Aorta (tissue), 5 donors: ENCODE data around the gene RHOT2. TPM values are rescaled to one million over a fixed set of nuclear protein-coding genes. Genes with fewer than 3 reads are reported as not detected.

Experiments used
- ATAC-seq: fragments of 200-7000 bp; cut with Tn5 transposase; one replicate; pipeline ENCODE4 v1.9.1; 2022; ENCODE audit warnings: moderate library complexity; ENCODE audit not compliant: low FRiP score
- DNase-seq, 2 donors: peaks; one replicate each; pipeline ENCODE4 v3.0.0-alpha.2; 2020
- H3K27ac ChIP-seq, 2 donors: one replicate each; pipeline ENCODE4 v1.5.1; 2013; ENCODE audit warnings: low read length in 2 of 2, mild to moderate bottlenecking in 2 of 2, moderate library complexity in 2 of 2, control low read depth in 1 of 2, inconsistent platforms in 1 of 2, low read depth in 1 of 2
- H3K27me3 ChIP-seq, 2 donors: one replicate each; pipeline ENCODE4 v1.6.1; 2013; ENCODE audit warnings: control low read depth in 1 of 2, low read length in 1 of 2, mild to moderate bottlenecking in 1 of 2, moderate library complexity in 1 of 2; ENCODE audit not compliant: insufficient read depth in 2 of 2, control insufficient read depth in 1 of 2
- H3K36me3 ChIP-seq, 2 donors: one replicate each; pipeline ENCODE4 v1.6.1; 2013; ENCODE audit warnings: control low read depth in 1 of 2, low read length in 1 of 2, mild to moderate bottlenecking in 1 of 2; ENCODE audit not compliant: insufficient read depth in 2 of 2, control insufficient read depth in 1 of 2
- H3K4me1 ChIP-seq, 2 donors: one replicate each; pipeline ENCODE4 v1.6.1; 2013; ENCODE audit warnings: low read length in 2 of 2, control low read depth in 1 of 2, mild to moderate bottlenecking in 1 of 2, moderate library complexity in 1 of 2; ENCODE audit not compliant: insufficient read depth in 2 of 2, control insufficient read depth in 1 of 2
- H3K4me3 ChIP-seq, 2 donors: one replicate each; pipeline ENCODE4 v1.5.1; 2013; ENCODE audit warnings: low read length in 2 of 2, control low read depth in 1 of 2, mild to moderate bottlenecking in 1 of 2
- H3K9me3 ChIP-seq: one replicate; pipeline ENCODE4 v1.6.1; 2013; ENCODE audit warnings: mild to moderate bottlenecking, low read length; ENCODE audit not compliant: control insufficient read depth
- WGBS, 2 donors: extraction: QIAGEN DNeasy Blood & Tissue Kit; methylation state at CpG; one replicate each; pipeline ENCODE4 v1.1.7; 2013; 5-methylcytosine and 5-hydroxymethylcytosine counted together
- intact Hi-C, 2 donors: fragments of 100-400 bp; cut with DNase I; formaldehyde crosslinking; loops; one replicate each; pipeline versions ENCODE4 v1.14.2 to v1.15.0; 2022
- polyA plus RNA-seq, 2 donors: library from polyadenylated mRNA; stranded (reverse); fragments of 200-250 nt; gene quantifications; one replicate each; pipeline ENCODE4 v1.2.3, GENCODE V29; 2013
- total RNA-seq, 2 donors: library from RNA; stranded (reverse); fragmentation: NEBNext Ultra II Directional; extraction: Animal tissue kit (Norgen Biotek cat#: 25700); gene quantifications; one replicate each; pipeline ENCODE4 v1.2.1, GENCODE V29; 2021
- donor health status: healthy with polysubstance abuse.
- donor health status: Bipolar disorder and iron deficiency.
- donor health status: DM: no; HTN: no; CAD: no.
- donor health status: DM: no; HTN: no; CAD: no.
- donor health status: DM: yes; HTN: yes; CAD: no.

The RHOT2 gene
- total and polyA plus RNA-seq, 4 donors = 27.4 to 356 (median 86.6) TPM

- Histone ChIP-seq H3K4me3 (no peak within 1 kb of the TSS), H3K4me1 (no peaks in the 10 kb centered on the region), H3K27me3 (no peaks in the 10 kb centered on the region), H3K36me3 (no peaks in the 10 kb centered on the region), H3K27ac (no peak within 1 kb of the TSS), H3K9me3 (no peaks in the 10 kb centered on the region)
- DNase-seq (no peak), ATAC-seq (no peak)
- WGBS, 2 donors = 0 to 1% methylated on average over 49 to 115 of the region's 115 CpGs
- intact Hi-C loops = no loop called here
Observed at GRCh38 chr16:705431-706188, 37.7 kb downstream of the RHOT2 start, which contains the start of gene FBXL16. Gene FBXL16, minus strand, starts transcription at chr16:705801. Its CDS starts 8,396 bp downstream, at chr16:697405.

- no peak for DNase-seq
- H3K27ac ChIP-seq = no peak overlapping the region
- no peaks in the 10 kb centered on the region for H3K27me3 ChIP-seq
- intact Hi-C loops = no loop called here
- no peaks in the 10 kb centered on the region for H3K36me3 ChIP-seq
- H3K9me3 ChIP-seq = no peaks in the 10 kb centered on the region
- H3K4me1 ChIP-seq = no peaks in the 10 kb centered on the region
- H3K4me3 ChIP-seq = no peak overlapping the region
- no peak for ATAC-seq
- 3% methylated on average over 36 to 49 of the region's 49 CpGs for whole genome bisulfite sequencing, 2 donors
Observed at GRCh38 chr16:706189-707061, 38.5 kb downstream of the RHOT2 start.

- ATAC-seq (no peak), DNase-seq (no peak)
- H3K27ac ChIP-seq = no peak overlapping the region
- no peaks in the 10 kb centered on the region for H3K9me3 ChIP-seq
- intact Hi-C loops = no loop called here
- H3K4me3 ChIP-seq = no peak overlapping the region
- WGBS, 2 donors = 35 to 36% methylated on average over 13 to 14 of the region's 14 CpGs
- no peaks in the 10 kb centered on the region for H3K4me1 ChIP-seq
- H3K36me3 ChIP-seq = no peaks in the 10 kb centered on the region
- H3K27me3 ChIP-seq = no peaks in the 10 kb centered on the region
Observed at GRCh38 chr16:707062-707538, 39.2 kb downstream of the RHOT2 start.

- intact Hi-C loops = no loop called here
- WGBS, 2 donors = 54 to 61% methylated on average over 3 of the region's 3 CpGs
Observed at GRCh38 chr16:708019-708418, 40.1 kb downstream of the RHOT2 start.

GRCh38 chr16:708959-709358 lies 41.0 kb downstream of the RHOT2 start:
- H3K36me3 ChIP-seq = no peaks in the 10 kb centered on the region
- 64 to 76% methylated on average over 4 of the region's 4 CpGs for WGBS, 2 donors
- H3K27me3 ChIP-seq = no peaks in the 10 kb centered on the region
- H3K4me3 ChIP-seq = no peak overlapping the region
- H3K9me3 ChIP-seq = no peaks in the 10 kb centered on the region
- H3K4me1 ChIP-seq = no peaks in the 10 kb centered on the region
- intact Hi-C loops = no loop called here
- ATAC-seq (no peak), DNase-seq (no peak)
- H3K27ac ChIP-seq = no peak overlapping the region

More at GRCh38 chr16:708019-708418, 40.1 kb downstream of the RHOT2 start:
- no peaks in the 10 kb centered on the region for H3K36me3 ChIP-seq
- H3K4me3 ChIP-seq = no peak overlapping the region
- no peaks in the 10 kb centered on the region for H3K9me3 ChIP-seq
- DNase-seq (no peak), ATAC-seq (no peak)
- no peak overlapping the region for H3K27ac ChIP-seq
- H3K27me3 ChIP-seq = no peaks in the 10 kb centered on the region
- H3K4me1 ChIP-seq = no peaks in the 10 kb centered on the region

- Histone ChIP-seq H3K36me3 (no peaks in the 10 kb centered on the region), H3K4me1 (no peaks in the 10 kb centered on the region), H3K27ac (no peak overlapping the region), H3K4me3 (no peak overlapping the region), H3K9me3 (no peaks in the 10 kb centered on the region), H3K27me3 (no peaks in the 10 kb centered on the region)
- 14 to 17% methylated on average over 30 of the region's 30 CpGs for WGBS, 2 donors
- DNase-seq (no peak), ATAC-seq (no peak)
- intact Hi-C loops = loop anchor here (5.0 to 10.0 kb wide), 3 partner anchors 77 to 347 kb away; partner anchors contain the start of genes CHTF18 (in 1 of the 2), LMF1 (in 1 of the 2) and RPUSD1 (in 1 of the 2)
Observed at GRCh38 chr16:709566-710499, 41.9 kb downstream of the RHOT2 start.

- Histone ChIP-seq H3K4me3 (no peak overlapping the region), H3K9me3 (no peaks in the 10 kb centered on the region), H3K4me1 (no peaks in the 10 kb centered on the region), H3K36me3 (no peaks in the 10 kb centered on the region), H3K27me3 (no peaks in the 10 kb centered on the region), H3K27ac (no peak overlapping the region)
- 71 to 76% methylated on average over 21 of the region's 21 CpGs for WGBS, 2 donors
- no peak for DNase-seq
- intact Hi-C loops = loop anchor here (1.0 to 10.0 kb wide), 5 partner anchors 75 to 347 kb away; partner anchors contain the start of genes CHTF18 (in 1 of the 2), LMF1 (in 1 of the 2) and RPUSD1 (in 1 of the 2)
- ATAC-seq = no peak
Observed at GRCh38 chr16:710500-711075, 42.7 kb downstream of the RHOT2 start.
